GM21786 (cell line): ENCODE data around the gene LRRC37A.
"Not testable (repeated sequence)": the region's sequence is repeated elsewhere in the genome, so short reads cannot be mapped to it uniquely, and the experiment has no call there.

ENCODE experiments used
- ATAC-seq: cut with Tn5 transposase; IDR thresholded peaks from one replicate; pipeline ENCODE4 v1.9.1; 2021; ENCODE audit not compliant: unreplicated experiment

The LRRC37A gene

GRCh38 chr17:46294831-46295230, at the start of gene LRRC37A:
Gene LRRC37A (plus strand): TSS chr17:46295131. CDS start chr17:46295134, 3 bp downstream.
- ATAC-seq = not testable (repeated sequence)

GRCh38 chr17:46249153-46249552, 45.8 kb upstream of the LRRC37A start:
- ATAC-seq = not testable (repeated sequence)

- ATAC-seq = not testable (repeated sequence)
Measured at GRCh38 chr17:46252804-46253203, 42.1 kb upstream of the LRRC37A start.

- not testable (repeated sequence) for ATAC-seq
Measured at GRCh38 chr17:46253722-46254121, 41.2 kb upstream of the LRRC37A start.

- ATAC-seq = not testable (repeated sequence)
Measured at GRCh38 chr17:46254215-46254614, 40.7 kb upstream of the LRRC37A start.

- ATAC-seq = not testable (repeated sequence)
Measured at GRCh38 chr17:46256369-46256768, 38.6 kb upstream of the LRRC37A start.

- not testable (repeated sequence) for ATAC-seq
Measured at GRCh38 chr17:46259845-46260661, 34.9 kb upstream of the LRRC37A start.

- no peak for ATAC-seq
Measured at GRCh38 chr17:46262271-46262670, 32.7 kb upstream of the LRRC37A start.

GRCh38 chr17:46264456-46265198, 30.3 kb upstream of the LRRC37A start:
- no peak for ATAC-seq

GRCh38 chr17:46266063-46266655, 28.8 kb upstream of the LRRC37A start:
- ATAC-seq = not testable (repeated sequence)

GRCh38 chr17:46266656-46267544, 28.0 kb upstream of the LRRC37A start:
- peak; percentile 60 for ATAC-seq

GRCh38 chr17:46270032-46270431, 24.9 kb upstream of the LRRC37A start:
- ATAC-seq = no peak

GRCh38 chr17:46273541-46274236, 21.2 kb upstream of the LRRC37A start:
- no peak for ATAC-seq

- ATAC-seq = no peak
Measured at GRCh38 chr17:46274238-46274637, 20.7 kb upstream of the LRRC37A start.

GRCh38 chr17:46276728-46277479, 18.0 kb upstream of the LRRC37A start:
- ATAC-seq = not testable (repeated sequence)

GRCh38 chr17:46281336-46281735, 13.6 kb upstream of the LRRC37A start:
- ATAC-seq = not testable (repeated sequence)

- not testable (repeated sequence) for ATAC-seq
Measured at GRCh38 chr17:46282635-46283034, 12.3 kb upstream of the LRRC37A start.

GRCh38 chr17:46284467-46284866, 10.5 kb upstream of the LRRC37A start:
- ATAC-seq = not testable (repeated sequence)

GRCh38 chr17:46285500-46285899, 9.4 kb upstream of the LRRC37A start:
- not testable (repeated sequence) for ATAC-seq
